Tibial artery (tissue), 4 donors: ENCODE data around the gene ISCA1.

ENCODE experiments used
- DNase-seq, 2 donors: peaks; one replicate each; pipeline ENCODE4 v3.0.0-alpha.2; 2019
- H3K27ac ChIP-seq, 2 donors: fragments of 200-600 bp; sonication (generic) in 1 of 2; 1 replicate in 1 of 2; 2 replicates in 1 of 2; pipeline ENCODE4 v1.5.1; 2018 to 2019; ENCODE audit warnings: mild to moderate bottlenecking in 1 of 2
- H3K27me3 ChIP-seq, 2 donors: fragments of 200-600 bp; sonication (generic) in 1 of 2; one replicate each; pipeline versions ENCODE4 v1.5.1 to v1.6.0; 2016 to 2019
- H3K36me3 ChIP-seq, 3 donors: fragments of 200-600 bp; sonication (generic) in 2 of 3; one replicate each; pipeline ENCODE4 v1.5.1; 2016 to 2019; ENCODE audit warnings: mild to moderate bottlenecking in 2 of 3
- H3K4me1 ChIP-seq, 4 donors: fragments of 200-600 bp; sonication (generic) in 2 of 4; 1 replicate in 3 of 4; 2 replicates in 1 of 4; pipeline ENCODE4 v1.5.1; 2016 to 2019
- H3K4me3 ChIP-seq, 2 donors: fragments of 200-600 bp; sonication (generic) in 1 of 2; 1 replicate in 1 of 2; 2 replicates in 1 of 2; pipeline ENCODE4 v1.5.1; 2018 to 2019; ENCODE audit warnings: mild to moderate bottlenecking in 2 of 2
- H3K9me3 ChIP-seq, 3 donors: fragments of 200-600 bp; sonication (generic) in 1 of 3; one replicate each; pipeline ENCODE4 v1.5.1; 2016 to 2019
- CTCF ChIP-seq, 2 experiments: fragments of 200-600 bp in 1 of 2; fragments of 450-650 bp in 1 of 2; IDR thresholded peaks; one replicate each; pipeline ENCODE4 v1.5.1; 2017 to 2019; ENCODE audit warnings: antibody characterized with exemption in 2 of 2, mild to moderate bottlenecking in 1 of 2, moderate library complexity in 1 of 2
- intact Hi-C: fragments of 100-400 bp; cut with DNase I; formaldehyde crosslinking; loops from one replicate; pipeline ENCODE4 v1.15.0; 2023; ENCODE audit warnings: low total_unique reads

The ISCA1 gene

DNA sequence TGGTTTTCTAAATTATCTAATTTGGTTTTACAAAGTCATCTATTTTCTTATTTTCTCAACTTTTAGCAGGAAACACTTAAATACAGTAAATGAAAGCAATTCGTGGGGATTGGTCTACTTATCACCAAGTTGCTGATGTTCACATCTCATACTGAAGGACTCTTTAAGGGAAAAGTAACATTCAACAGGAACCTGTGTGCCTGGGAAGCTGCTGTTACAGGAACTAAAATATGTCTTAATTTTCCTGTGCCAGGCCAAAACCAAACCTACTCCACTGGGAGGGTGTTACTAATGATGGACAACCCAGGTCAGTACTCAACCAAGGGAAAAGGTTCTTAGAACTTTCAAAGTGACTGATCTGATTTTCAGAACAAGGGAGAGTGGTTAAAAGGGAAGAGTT lies 5.3 kb downstream of the ISCA1 start:
- intact Hi-C loops = no loop called here
- Histone ChIP-seq H3K36me3 (peaks cover 16 to 20% (median 19%) of the 10 kb centered on the region in 3 donors), H3K9me3 (no peaks in the 10 kb centered on the region), H3K27ac (no peak overlapping the region), H3K4me3 (no peak overlapping the region), H3K27me3 (no peaks in the 10 kb centered on the region), H3K4me1 (peaks cover 0 to 41% (median 24%) of the 10 kb centered on the region in 4 donors)
- no peak for TF ChIP-seq CTCF (IDR thresholded peaks at IDR 0.05)
- DNase-seq = no peak

GRCh38 chr9:86275962-86276361 lies 6.4 kb downstream of the ISCA1 start:
- H3K4me1 ChIP-seq = peaks cover 0 to 36% (median 17%) of the 10 kb centered on the region in 4 donors
- no peak for DNase-seq
- no peaks in the 10 kb centered on the region for H3K27me3 ChIP-seq
- no peak overlapping the region for H3K4me3 ChIP-seq
- H3K9me3 ChIP-seq = no peaks in the 10 kb centered on the region
- intact Hi-C loops = no loop called here
- TF ChIP-seq CTCF (IDR thresholded peaks at IDR 0.05) = no peak
- H3K27ac ChIP-seq = no peak overlapping the region
- H3K36me3 ChIP-seq = peaks cover 28 to 31% (median 30%) of the 10 kb centered on the region in 3 donors

DNA sequence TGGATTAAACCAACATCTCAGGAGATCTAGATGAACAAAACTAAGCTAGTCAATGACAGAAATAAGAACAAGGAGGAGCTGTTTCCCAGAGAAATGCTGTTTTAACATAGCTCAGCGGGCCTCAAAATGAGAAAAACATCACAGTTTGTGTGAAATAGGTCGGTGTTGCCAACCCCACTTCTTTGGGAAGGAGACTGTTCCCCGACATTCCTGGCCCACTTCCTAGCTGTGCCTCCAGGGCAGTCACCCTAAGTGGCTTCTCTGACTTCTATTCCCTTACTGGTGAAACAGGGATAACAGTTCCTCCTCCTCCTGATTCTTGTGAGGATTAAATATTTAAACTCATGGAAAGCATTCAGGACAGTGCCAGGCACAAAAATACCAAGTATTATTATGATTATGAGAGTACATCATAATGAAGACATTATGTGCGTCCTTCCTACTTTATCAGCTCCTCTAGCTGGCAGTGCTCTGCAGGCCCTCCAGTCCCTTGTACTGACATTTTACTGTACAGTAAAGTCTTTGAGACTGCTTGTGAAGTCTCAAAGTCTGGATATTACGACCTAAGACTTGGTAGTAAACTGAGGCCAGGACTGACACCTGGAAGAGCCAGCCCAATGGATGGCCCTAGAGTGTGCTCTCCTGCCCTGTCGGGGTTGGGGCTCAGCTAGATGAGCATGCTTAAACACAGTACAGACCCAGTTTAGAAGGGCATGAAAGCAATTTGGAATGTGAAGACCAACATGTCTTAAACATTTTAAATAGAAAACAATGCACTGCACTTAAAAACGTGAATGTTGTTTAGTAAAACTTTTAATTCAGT lies 7.3 kb downstream of the ISCA1 start:
- no peak for DNase-seq
- TF ChIP-seq CTCF (IDR thresholded peaks at IDR 0.05) = no peak
- Histone ChIP-seq H3K4me1 (peaks cover 0 to 27% (median 11%) of the 10 kb centered on the region in 4 donors), H3K27me3 (no peaks in the 10 kb centered on the region), H3K4me3 (no peak overlapping the region), H3K27ac (no peak overlapping the region), H3K9me3 (no peaks in the 10 kb centered on the region), H3K36me3 (peaks cover 30 to 32% (median 32%) of the 10 kb centered on the region in 3 donors)
- intact Hi-C loops = no loop called here

GRCh38 chr9:86272221-86272620 lies 10.1 kb downstream of the ISCA1 start:
- no peak for DNase-seq
- Histone ChIP-seq H3K27me3 (no peaks in the 10 kb centered on the region), H3K27ac (no peak overlapping the region), H3K4me1 (peaks cover 0 to 9% (median 6%) of the 10 kb centered on the region in 4 donors), H3K9me3 (no peaks in the 10 kb centered on the region), H3K4me3 (no peak overlapping the region), H3K36me3 (peaks cover 30 to 41% (median 38%) of the 10 kb centered on the region in 3 donors)
- intact Hi-C loops = no loop called here
- no peak for TF ChIP-seq CTCF (IDR thresholded peaks at IDR 0.05)

GRCh38 chr9:86263876-86264275 lies 18.5 kb downstream of the ISCA1 start:
- Histone ChIP-seq H3K36me3 (peaks cover 23 to 36% (median 31%) of the 10 kb centered on the region in 3 donors), H3K4me1 (no peaks in the 10 kb centered on the region), H3K27ac (no peak overlapping the region), H3K4me3 (no peak overlapping the region), H3K9me3 (no peaks in the 10 kb centered on the region), H3K27me3 (no peaks in the 10 kb centered on the region)
- no peak for TF ChIP-seq CTCF (IDR thresholded peaks at IDR 0.05)
- DNase-seq = no peak
- intact Hi-C loops = no loop called here
